ENCODE measurements around the gene GGCX.

GGCX gene

GRCh38 chr2:85597241-85597640, 35.9 kb upstream of the GGCX start:
- H3K27ac ChIP-seq (ENCODE audit: low read depth, low read length, poor library complexity, severe bottlenecking): no peak overlapping the region
- no peak overlapping the region for H3K4me3 ChIP-seq (ENCODE audit: low read depth, low read length, poor library complexity, severe bottlenecking)
- H3K4me1 ChIP-seq (ENCODE audit: insufficient read depth, low read length, severe bottlenecking): peaks cover 22% of the 10 kb centered on the region
- no peaks in the 10 kb centered on the region for H3K79me2 ChIP-seq (ENCODE audit: insufficient read depth, low read length)
- no peaks in the 10 kb centered on the region for H3F3A ChIP-seq (ENCODE audit: insufficient read depth, low read length)
- no peak overlapping the region for H3K4me2 ChIP-seq (ENCODE audit: low read length)
- H3K9me3 ChIP-seq (ENCODE audit: low read length): no peaks in the 10 kb centered on the region
- H4K20me1 ChIP-seq (ENCODE audit: insufficient read depth, low read length): no peaks in the 10 kb centered on the region
- peaks cover 6% of the 10 kb centered on the region; the same call in 1 of the 2 replicates for H3K36me3 ChIP-seq (ENCODE audit: insufficient read depth, low read length)
- H3K9ac ChIP-seq (ENCODE audit: low read length): no peak overlapping the region
- H3K9me2 ChIP-seq (ENCODE audit: low read depth, low read length): no peaks in the 10 kb centered on the region
- H3K27me3 ChIP-seq (ENCODE audit: insufficient read depth, low read length): no peaks in the 10 kb centered on the region
- TF ChIP-seq CTCF (IDR thresholded peaks at IDR 0.05; ENCODE audit: low read length) (no peak), EZH2 (IDR thresholded peaks at IDR 0.05; ENCODE audit: borderline replicate concordance, low read length) (no peak)
- H2AFZ ChIP-seq (ENCODE audit: low read length): no peak overlapping the region

- H3K9me2 ChIP-seq (ENCODE audit: low read depth, low read length): no peaks in the 10 kb centered on the region
- no peaks in the 10 kb centered on the region for H4K20me1 ChIP-seq (ENCODE audit: insufficient read depth, low read length)
- H3K9ac ChIP-seq (ENCODE audit: low read length): peak overlapping the region; percentile 88
- H3F3A ChIP-seq (ENCODE audit: insufficient read depth, low read length): no peaks in the 10 kb centered on the region
- peak overlapping the region; percentile 85 for H3K4me2 ChIP-seq (ENCODE audit: low read length)
- H3K36me3 ChIP-seq (ENCODE audit: insufficient read depth, low read length): peaks cover 6% of the 10 kb centered on the region; the same call in 1 of the 2 replicates
- peaks cover 18% of the 10 kb centered on the region for H3K4me1 ChIP-seq (ENCODE audit: insufficient read depth, low read length, severe bottlenecking)
- no peak overlapping the region for H3K27ac ChIP-seq (ENCODE audit: low read depth, low read length, poor library complexity, severe bottlenecking)
- H3K9me3 ChIP-seq (ENCODE audit: low read length): no peaks in the 10 kb centered on the region
- no peak for TF ChIP-seq CTCF (IDR thresholded peaks at IDR 0.05; ENCODE audit: low read length)
- no peak for TF ChIP-seq EZH2 (IDR thresholded peaks at IDR 0.05; ENCODE audit: borderline replicate concordance, low read length)
- H3K79me2 ChIP-seq (ENCODE audit: insufficient read depth, low read length): no peaks in the 10 kb centered on the region
- no peak overlapping the region for H2AFZ ChIP-seq (ENCODE audit: low read length)
- H3K4me3 ChIP-seq (ENCODE audit: low read depth, low read length, poor library complexity, severe bottlenecking): peak overlapping the region; percentile 86
- H3K27me3 ChIP-seq (ENCODE audit: insufficient read depth, low read length): no peaks in the 10 kb centered on the region
Observed at GRCh38 chr2:85596486-85597143, 35.3 kb upstream of the GGCX start.

- no peaks in the 10 kb centered on the region for H3K79me2 ChIP-seq (ENCODE audit: insufficient read depth, low read length)
- no peaks in the 10 kb centered on the region for H3F3A ChIP-seq (ENCODE audit: insufficient read depth, low read length)
- H3K4me1 ChIP-seq (ENCODE audit: insufficient read depth, low read length, severe bottlenecking): peaks cover 18% of the 10 kb centered on the region
- no peak overlapping the region for H2AFZ ChIP-seq (ENCODE audit: low read length)
- H3K4me3 ChIP-seq (ENCODE audit: low read depth, low read length, poor library complexity, severe bottlenecking): peak overlapping the region; percentile 86
- peak overlapping the region; percentile 85 for H3K4me2 ChIP-seq (ENCODE audit: low read length)
- no peaks in the 10 kb centered on the region for H4K20me1 ChIP-seq (ENCODE audit: insufficient read depth, low read length)
- H3K27ac ChIP-seq (ENCODE audit: low read depth, low read length, poor library complexity, severe bottlenecking): peak overlapping the region; percentile 27
- TF ChIP-seq EZH2 (IDR thresholded peaks at IDR 0.05; ENCODE audit: borderline replicate concordance, low read length): no peak
- no peak for TF ChIP-seq CTCF (IDR thresholded peaks at IDR 0.05; ENCODE audit: low read length)
- no peaks in the 10 kb centered on the region for H3K9me2 ChIP-seq (ENCODE audit: low read depth, low read length)
- no peaks in the 10 kb centered on the region for H3K9me3 ChIP-seq (ENCODE audit: low read length)
- peaks cover 6% of the 10 kb centered on the region; the same call in 1 of the 2 replicates for H3K36me3 ChIP-seq (ENCODE audit: insufficient read depth, low read length)
- no peaks in the 10 kb centered on the region for H3K27me3 ChIP-seq (ENCODE audit: insufficient read depth, low read length)
- H3K9ac ChIP-seq (ENCODE audit: low read length): peak overlapping the region; percentile 88
Observed at GRCh38 chr2:85596026-85596333, 34.7 kb upstream of the GGCX start.
